Spleen (tissue), 7 donors: ENCODE data around the gene SLC25A47.
"Not testable (repeated sequence)": the region's sequence is repeated elsewhere in the genome, so short reads cannot be mapped to it uniquely, and the experiment has no call there.

Experiments
- POLR2A ChIP-seq, 3 donors: fragments of 450-650 bp; IDR thresholded peaks; one replicate each; pipeline ENCODE4 v1.5.1; 2017; ENCODE audit warnings: antibody characterized with exemption in 3 of 3, mild to moderate bottlenecking in 1 of 3
- POLR2AphosphoS5 ChIP-seq, 3 donors: sonication (generic); formaldehyde crosslinking; IDR thresholded peaks; one replicate each; pipeline ENCODE4 v1.5.1; 2017; ENCODE audit warnings: antibody characterized with exemption in 3 of 3
- TF ChIP-seq, protein P1 (sequence below), 11 experiments: fragments of 200-600 bp in 7 of 11; fragments of 450-650 bp in 4 of 11; sonication (generic) in 4 of 11; IDR thresholded peaks in 8 of 11; conservative IDR thresholded peaks in 3 of 11; 1 replicate in 7 of 11; 2 replicates in 4 of 11; pipeline versions ENCODE4 v1.4.0 to v1.8.0; 2016 to 2021; ENCODE audit warnings: antibody characterized with exemption in 11 of 11, inconsistent platforms in 4 of 11, mild to moderate bottlenecking in 1 of 11
- donor health status: DM: no; HTN: no; CAD: no; lungs with moderate emphysema.
- donor health status: DM: no; HTN: no; CAD: no.
- donor health status: DM: no; HTN: no; CAD: no.

DNA sequence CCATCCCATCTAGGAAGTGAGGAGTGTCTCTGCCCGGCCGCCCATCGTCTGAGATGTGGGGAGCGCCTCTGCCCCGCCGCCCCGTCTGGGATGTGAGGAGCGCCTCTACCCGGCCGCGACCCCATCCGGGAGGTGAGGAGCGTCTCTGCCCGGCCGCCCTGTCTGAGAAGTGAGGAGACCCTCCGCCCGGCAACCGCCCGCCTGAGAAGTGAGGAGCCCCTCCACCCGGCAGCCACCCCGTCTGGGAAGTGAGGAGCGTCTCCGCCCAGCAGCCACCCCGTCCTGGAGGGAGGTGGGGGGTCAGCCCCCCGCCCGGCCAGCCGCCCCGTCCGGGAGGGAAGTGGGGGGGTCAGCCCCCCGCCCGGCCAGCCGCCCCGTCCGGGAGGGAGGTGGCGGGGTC lies 21.5 kb downstream of the SLC25A47 start:
- TF ChIP-seq, protein P1, sequence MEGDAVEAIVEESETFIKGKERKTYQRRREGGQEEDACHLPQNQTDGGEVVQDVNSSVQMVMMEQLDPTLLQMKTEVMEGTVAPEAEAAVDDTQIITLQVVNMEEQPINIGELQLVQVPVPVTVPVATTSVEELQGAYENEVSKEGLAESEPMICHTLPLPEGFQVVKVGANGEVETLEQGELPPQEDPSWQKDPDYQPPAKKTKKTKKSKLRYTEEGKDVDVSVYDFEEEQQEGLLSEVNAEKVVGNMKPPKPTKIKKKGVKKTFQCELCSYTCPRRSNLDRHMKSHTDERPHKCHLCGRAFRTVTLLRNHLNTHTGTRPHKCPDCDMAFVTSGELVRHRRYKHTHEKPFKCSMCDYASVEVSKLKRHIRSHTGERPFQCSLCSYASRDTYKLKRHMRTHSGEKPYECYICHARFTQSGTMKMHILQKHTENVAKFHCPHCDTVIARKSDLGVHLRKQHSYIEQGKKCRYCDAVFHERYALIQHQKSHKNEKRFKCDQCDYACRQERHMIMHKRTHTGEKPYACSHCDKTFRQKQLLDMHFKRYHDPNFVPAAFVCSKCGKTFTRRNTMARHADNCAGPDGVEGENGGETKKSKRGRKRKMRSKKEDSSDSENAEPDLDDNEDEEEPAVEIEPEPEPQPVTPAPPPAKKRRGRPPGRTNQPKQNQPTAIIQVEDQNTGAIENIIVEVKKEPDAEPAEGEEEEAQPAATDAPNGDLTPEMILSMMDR (IDR thresholded peaks at IDR 0.05 in 8 of 11, conservative IDR thresholded peaks at IDR 0.05 in 3 of 11), result not testable (repeated sequence)
- not testable (repeated sequence) for TF ChIP-seq POLR2A, POLR2AphosphoS5 (IDR thresholded peaks at IDR 0.05)
